ENCODE measurements around the gene SLC32A1.
A peak's percentile ranks its signal among the peaks of the same experiment; 100 is the strongest.

Gene SLC32A1

GRCh38 chr20:38723848-38724625 is at the start of gene SLC32A1:
TSS of gene SLC32A1 (plus strand) at chr20:38724486. CDS start at chr20:38724725, 239 bp downstream.
- DNase-seq: no peak

- no peak for DNase-seq
These were observed 49.5 kb upstream of the SLC32A1 start for GRCh38 chr20:38674765-38675133.

GRCh38 chr20:38676576-38676975 is 47.7 kb upstream of the SLC32A1 start:
- no peak for DNase-seq

- DNase-seq: no peak
These were observed 43.6 kb upstream of the SLC32A1 start for GRCh38 chr20:38680500-38681306.

- no peak for DNase-seq
These were observed 39.0 kb upstream of the SLC32A1 start for GRCh38 chr20:38685271-38685670.

GRCh38 chr20:38685853-38686473 is 38.3 kb upstream of the SLC32A1 start:
- peak; percentile 21 for DNase-seq

- peak; percentile 33 for DNase-seq
These were observed 31.6 kb upstream of the SLC32A1 start for GRCh38 chr20:38692436-38693411.

- DNase-seq: no peak
These were observed 27.0 kb upstream of the SLC32A1 start for GRCh38 chr20:38697306-38697705.

GRCh38 chr20:38698541-38698940 is 25.7 kb upstream of the SLC32A1 start:
- no peak for DNase-seq

- DNase-seq: no peak
These were observed 24.1 kb upstream of the SLC32A1 start for GRCh38 chr20:38700141-38700540.

- no peak for DNase-seq
These were observed 23.4 kb upstream of the SLC32A1 start for GRCh38 chr20:38700926-38701325.

- no peak for DNase-seq
These were observed 20.8 kb upstream of the SLC32A1 start for GRCh38 chr20:38703526-38703925.

- no peak for DNase-seq
These were observed 20.1 kb upstream of the SLC32A1 start for GRCh38 chr20:38704136-38704535.

- DNase-seq: no peak
These were observed 17.8 kb upstream of the SLC32A1 start for GRCh38 chr20:38706509-38706908.

- no peak for DNase-seq
These were observed 10.0 kb upstream of the SLC32A1 start for GRCh38 chr20:38714308-38714707.

GRCh38 chr20:38715646-38716045 is 8.6 kb upstream of the SLC32A1 start:
- no peak for DNase-seq

GRCh38 chr20:38722683-38723016 is 1.6 kb upstream of the SLC32A1 start:
- no peak for DNase-seq

GRCh38 chr20:38723017-38723847 is 1.1 kb upstream of the SLC32A1 start:
- DNase-seq: no peak

GRCh38 chr20:38724626-38725147 is 401 bp downstream of the SLC32A1 start:
- no peak for DNase-seq

GRCh38 chr20:38725148-38725901 is 1.0 kb downstream of the SLC32A1 start:
- no peak for DNase-seq

Measured in CD4-positive, alpha-beta T cell treated with Interleukin-4 for 4 hours (primary cell).